ENCODE results near the gene ZNF322.
"Not testable (repeated sequence)": the region's sequence is repeated elsewhere in the genome, so short reads cannot be mapped to it uniquely, and the experiment has no call there.

GRCh38 chr6:26697496-26697895 lies 38.0 kb upstream of the ZNF322 start:
- TF ChIP-seq POLR2AphosphoS5, POU2F2, POLR2A, TAF1 (IDR thresholded peaks at IDR 0.05; ENCODE audit: low read depth, low read length): not testable (repeated sequence)

Measured in GM12891 (cell line).